ENCODE results near the gene JAK2.

DNA sequence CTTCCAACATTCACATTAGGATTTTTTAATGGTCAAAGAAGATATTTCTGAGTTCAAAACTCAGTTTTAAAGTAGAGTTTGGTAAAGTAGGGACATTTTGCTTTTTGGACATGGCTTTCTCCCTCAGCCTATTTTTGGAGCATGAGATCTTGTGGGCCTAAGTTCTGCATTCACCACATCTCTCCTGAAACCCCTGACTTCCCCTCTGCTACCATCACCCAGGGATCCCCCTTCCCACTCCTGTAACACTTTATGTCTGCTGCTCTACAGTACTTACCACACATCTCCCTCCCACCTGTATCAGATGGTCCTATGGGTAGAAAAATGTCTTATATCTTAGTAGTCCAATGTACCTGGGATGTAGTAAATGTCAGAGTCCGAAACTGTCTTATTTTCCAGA is 48.2 kb upstream of the JAK2 start:
- TF ChIP-seq YY1 (IDR thresholded peaks at IDR 0.05; ENCODE audit: insufficient read depth, insufficient read length) = no peak
- no peak for TF ChIP-seq SUZ12 (IDR thresholded peaks at IDR 0.05; ENCODE audit: extremely low read depth, insufficient read depth, insufficient read length)
- TF ChIP-seq ZNF274 (IDR thresholded peaks at IDR 0.05; ENCODE audit: low read depth, low read length) = no peak
